Common myeloid progenitor, CD34-positive (primary cell): ENCODE results near the gene TCP11.
"Not testable (repeated sequence)": the region's sequence is repeated elsewhere in the genome, so short reads cannot be mapped to it uniquely, and the experiment has no call there.

Source experiments
- CTCF ChIA-PET: fragments of 350-600 bp; sonication (Branson Sonifier 250); formaldehyde crosslinking; loops from one replicate; lab custom pipeline; 2021; ENCODE audit warnings: antibody characterized with exemption; lab: Charles Lee
- POLR2A ChIA-PET: fragments of 350-600 bp; sonication (Branson Sonifier 250); formaldehyde crosslinking; loops from one replicate; lab custom pipeline; 2021; ENCODE audit warnings: antibody characterized with exemption; lab: Charles Lee
- DNase-seq, 3 donors: peaks; one replicate each; pipeline versions ENCODE4 v3.0.0 to v3.0.0-alpha.2; 2013
- H3K27ac ChIP-seq, 2 experiments: 1 replicate in 1 of 2; 2 replicates in 1 of 2; pipeline ENCODE4 v1.7.0; 2013; ENCODE audit warnings: inconsistent platforms in 2 of 2, low read length in 2 of 2, mild to moderate bottlenecking in 2 of 2, low read depth in 1 of 2, moderate library complexity in 1 of 2; ENCODE audit not compliant: severe bottlenecking in 2 of 2, insufficient read depth in 1 of 2, poor library complexity in 1 of 2
- H3K27me3 ChIP-seq, 5 experiments: replicated peaks in 2 of 5; 1 replicate in 3 of 5; 2 replicates in 2 of 5; pipeline versions ENCODE4 v1.6.1 to v1.7.0; 2013; ENCODE audit warnings: low read length in 4 of 5, mild to moderate bottlenecking in 2 of 5, moderate library complexity in 2 of 5, inconsistent platforms in 1 of 5; ENCODE audit not compliant: insufficient read depth in 5 of 5, control insufficient read depth in 4 of 5
- H3K36me3 ChIP-seq, 4 experiments: 1 replicate in 2 of 4; 2 replicates in 2 of 4; pipeline versions ENCODE4 v1.6.1 to v1.7.0; 2013; ENCODE audit warnings: low read length in 3 of 4, control low read depth in 1 of 4, mild to moderate bottlenecking in 1 of 4; ENCODE audit not compliant: control insufficient read depth in 4 of 4, insufficient read depth in 4 of 4
- H3K4me1 ChIP-seq, 4 experiments: 1 replicate in 3 of 4; 2 replicates in 1 of 4; pipeline versions ENCODE4 v1.6.1 to v1.7.1; 2013; ENCODE audit warnings: low read length in 3 of 4, mild to moderate bottlenecking in 3 of 4, control low read depth in 1 of 4, inconsistent platforms in 1 of 4, moderate library complexity in 1 of 4; ENCODE audit not compliant: control insufficient read depth in 4 of 4, insufficient read depth in 4 of 4; ENCODE audit errors: control extremely low read depth in 1 of 4
- H3K4me3 ChIP-seq, 7 experiments: 1 replicate in 4 of 7; 2 replicates in 3 of 7; pipeline versions ENCODE4 v1.5.1 to v1.7.0; 2013; ENCODE audit warnings: mild to moderate bottlenecking in 7 of 7, low read length in 6 of 7, moderate library complexity in 6 of 7, inconsistent platforms in 2 of 7, low read depth in 2 of 7, control low read depth in 1 of 7; ENCODE audit not compliant: insufficient read depth in 4 of 7, control insufficient read depth in 1 of 7; ENCODE audit errors: extremely low read depth in 1 of 7
- H3K9me3 ChIP-seq, 5 experiments: 1 replicate in 4 of 5; 2 replicates in 1 of 5; pipeline versions ENCODE4 v1.6.1 to v1.7.1; 2013; ENCODE audit warnings: low read length in 4 of 5, mild to moderate bottlenecking in 2 of 5, inconsistent platforms in 1 of 5, low read depth in 1 of 5, moderate library complexity in 1 of 5; ENCODE audit not compliant: control insufficient read depth in 4 of 5, insufficient read depth in 2 of 5; ENCODE audit errors: control extremely low read depth in 1 of 5
- WGBS: methylation state at CpG from one replicate; pipeline ENCODE4 v1.1.5; 2013; ENCODE audit not compliant: insufficient coverage; 5-methylcytosine and 5-hydroxymethylcytosine counted together

Gene TCP11

DNA sequence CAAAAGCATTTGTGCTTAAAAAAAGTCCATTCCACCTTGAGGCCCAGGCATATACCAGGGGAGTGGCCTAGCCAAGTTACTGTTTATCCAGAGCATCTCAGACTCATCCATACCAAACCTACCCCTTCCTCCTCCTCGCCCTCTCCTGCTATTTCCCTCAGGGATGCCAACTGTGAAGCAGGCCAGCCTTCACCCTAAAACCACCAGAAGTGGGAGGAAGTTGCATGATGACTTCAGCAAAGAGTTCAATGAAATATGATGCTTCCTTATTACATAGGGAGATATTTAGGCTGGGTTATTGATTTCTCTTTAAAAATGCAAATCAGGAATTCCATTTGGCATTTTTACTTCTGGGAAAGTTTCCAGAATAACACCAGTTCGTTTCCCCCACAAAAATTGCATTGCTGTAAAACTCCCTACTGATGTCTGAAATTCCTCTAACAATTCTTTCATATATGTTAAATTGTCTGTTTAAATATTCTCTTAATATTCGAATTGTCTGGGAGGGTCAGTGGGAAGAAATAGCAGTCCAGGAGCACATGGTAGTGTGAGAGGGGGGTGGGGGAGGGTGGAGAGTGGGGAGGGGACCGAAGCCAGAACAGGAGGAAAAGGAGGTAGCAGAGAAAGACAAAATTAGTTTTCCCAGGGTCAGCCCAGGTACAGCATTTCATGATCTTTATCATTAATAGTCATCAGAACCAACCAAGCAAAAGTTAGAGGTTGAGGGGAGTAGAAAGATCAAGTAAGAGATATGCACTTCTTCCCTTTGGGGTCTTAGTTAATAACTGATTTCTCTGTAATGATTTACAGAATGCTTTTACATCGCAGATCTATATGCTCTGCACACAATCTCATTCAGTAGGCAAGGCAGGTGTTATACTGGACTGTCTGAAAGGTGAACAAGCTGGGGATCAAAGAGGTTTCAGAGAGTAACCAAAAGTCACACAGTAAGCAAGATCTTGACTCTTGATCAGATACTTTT lies 1.7 kb upstream of the TCP11 start:
- H3K4me1 ChIP-seq: peaks cover 0 to 21% (median 13%) of the 10 kb centered on the region in 4 experiments
- DNase-seq: peak; percentile 8 to 43 (median 39)
- H3K27ac ChIP-seq: no peak overlapping the region
- ChIA-PET POLR2A (no interaction called here), CTCF (interaction anchor here (1.4 to 6.5 kb wide), 4 partner anchors 63 to 172 kb away, joined by 3 to 95 read pairs (median 69); no protein-coding TSS in a partner anchor)
- H3K36me3 ChIP-seq: no peaks in the 10 kb centered on the region
- H3K9me3 ChIP-seq: no peaks in the 10 kb centered on the region
- H3K4me3 ChIP-seq: no peak overlapping the region
- 100% methylated on average over 1 of the region's 5 CpGs for WGBS
- H3K27me3 ChIP-seq: no peaks in the 10 kb centered on the region

DNA sequence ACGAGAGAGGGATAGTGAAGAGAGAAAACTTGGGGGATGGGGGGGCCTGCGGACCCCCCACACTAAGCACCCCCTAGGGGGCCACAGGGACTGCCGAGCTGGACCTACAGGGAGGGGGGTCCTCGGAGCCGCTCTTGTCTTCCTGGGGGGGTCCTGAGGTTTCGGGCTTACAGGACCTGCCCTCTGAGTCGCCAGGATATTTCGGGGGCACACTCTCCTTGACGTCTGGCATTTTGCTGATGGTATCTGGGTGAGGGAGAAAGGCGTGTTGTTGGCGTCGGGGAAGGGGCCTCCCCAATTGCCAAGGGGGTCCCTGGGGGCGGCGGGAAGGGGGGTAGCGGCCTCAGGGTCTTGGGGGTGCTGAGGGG lies 516 bp downstream of the TCP11 start:
- ChIA-PET POLR2A (interaction anchor here (1.1 kb wide), 1 partner anchor 158 kb away, joined by 3 read pairs; no protein-coding TSS in a partner anchor), CTCF (interaction anchor here (0.8 to 5.7 kb wide), 18 partner anchors 9 to 239 kb away, joined by 3 to 95 read pairs (median 4); no protein-coding TSS in a partner anchor)
- Histone ChIP-seq H3K4me1 (peaks cover 0 to 21% (median 13%) of the 10 kb centered on the region in 4 experiments), H3K36me3 (no peaks in the 10 kb centered on the region), H3K27me3 (no peaks in the 10 kb centered on the region), H3K4me3 (peak overlapping the region in 3 of 7 experiments; percentile 50 to 59 (median 55)), H3K9me3 (no peaks in the 10 kb centered on the region), H3K27ac (no peak overlapping the region)
- WGBS: 13% methylated on average over 11 of the region's 15 CpGs
- DNase-seq: no peak

DNA sequence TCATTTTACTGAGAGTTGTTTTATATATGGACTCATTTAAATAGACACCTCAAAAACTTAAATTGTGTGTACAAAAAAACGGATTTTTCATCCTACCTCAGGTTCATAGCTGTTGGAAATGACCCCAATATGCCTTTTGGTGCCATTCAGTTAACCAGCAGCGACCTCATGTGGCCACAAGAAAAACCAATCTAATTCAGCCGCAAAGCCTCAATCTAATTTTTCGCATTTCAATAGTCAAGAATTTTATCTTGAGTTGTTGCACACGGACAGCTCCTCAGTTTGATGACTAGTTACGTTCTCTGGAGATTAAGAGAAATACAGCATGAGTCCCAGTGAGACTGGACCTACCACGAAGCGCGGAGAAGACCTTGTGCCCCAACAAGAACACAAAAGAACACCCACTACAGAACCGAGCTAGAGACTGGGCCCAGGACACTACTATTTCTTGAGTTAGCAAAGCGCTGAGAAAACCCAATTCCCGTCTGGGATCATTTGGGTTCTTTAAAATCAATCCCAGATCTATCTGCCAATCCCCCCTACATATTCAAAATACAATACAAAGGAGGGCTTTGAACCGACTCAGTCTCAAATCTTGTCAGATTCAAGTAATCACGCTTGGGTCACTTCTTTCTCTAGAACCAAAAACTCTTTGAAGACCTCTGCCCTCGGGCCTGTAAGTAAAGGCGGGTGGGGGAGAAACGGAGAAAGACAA lies 1.1 kb downstream of the TCP11 start:
- 35% methylated on average over 12 of the region's 17 CpGs for WGBS
- Histone ChIP-seq H3K4me1 (peaks cover 0 to 21% (median 13%) of the 10 kb centered on the region in 4 experiments), H3K36me3 (no peaks in the 10 kb centered on the region), H3K4me3 (no peak overlapping the region), H3K9me3 (no peaks in the 10 kb centered on the region), H3K27me3 (no peaks in the 10 kb centered on the region), H3K27ac (no peak overlapping the region)
- ChIA-PET CTCF (interaction anchor here (0.8 to 5.7 kb wide), 32 partner anchors 8 to 241 kb away, joined by 3 to 95 read pairs (median 4); no protein-coding TSS in a partner anchor), POLR2A (interaction anchor here (0.7 to 1.1 kb wide), 2 partner anchors 158 to 1116 kb away, joined by 3 read pairs; no protein-coding TSS in a partner anchor)
- peak; percentile 81 to 88 (median 83) for DNase-seq

DNA sequence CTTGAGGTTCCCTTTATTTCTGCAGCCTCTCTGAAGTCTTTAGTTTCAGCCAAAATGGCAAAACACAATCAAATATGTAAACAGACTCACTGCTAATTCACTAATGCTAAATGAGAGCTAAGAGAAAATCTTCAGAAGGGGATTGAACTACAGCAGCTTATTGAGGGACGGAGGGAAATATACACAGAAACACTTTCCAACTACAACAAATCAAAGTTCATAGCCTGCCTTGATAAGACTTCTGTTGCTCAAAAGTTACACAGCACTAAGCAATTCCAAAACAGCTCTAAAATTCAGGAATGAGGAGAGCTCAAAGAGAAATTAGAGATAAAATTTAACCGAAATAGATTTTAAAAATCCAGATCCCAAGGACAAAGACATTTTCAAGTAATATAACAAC lies 1.7 kb downstream of the TCP11 start:
- Histone ChIP-seq H3K27ac (no peak overlapping the region), H3K27me3 (no peaks in the 10 kb centered on the region), H3K4me1 (peaks cover 0 to 21% (median 13%) of the 10 kb centered on the region in 4 experiments), H3K36me3 (no peaks in the 10 kb centered on the region), H3K4me3 (no peak overlapping the region), H3K9me3 (no peaks in the 10 kb centered on the region)
- CTCF ChIA-PET: interaction anchor here (0.6 to 5.7 kb wide), 32 partner anchors 9 to 320 kb away, joined by 3 to 95 read pairs (median 4); no protein-coding TSS in a partner anchor
- POLR2A ChIA-PET: interaction anchor here (0.7 to 1.1 kb wide), 2 partner anchors 157 to 1115 kb away, joined by 3 read pairs; no protein-coding TSS in a partner anchor
- no peak for DNase-seq
- WGBS: no CpG with 5 or more reads among the region's 2 CpGs

DNA sequence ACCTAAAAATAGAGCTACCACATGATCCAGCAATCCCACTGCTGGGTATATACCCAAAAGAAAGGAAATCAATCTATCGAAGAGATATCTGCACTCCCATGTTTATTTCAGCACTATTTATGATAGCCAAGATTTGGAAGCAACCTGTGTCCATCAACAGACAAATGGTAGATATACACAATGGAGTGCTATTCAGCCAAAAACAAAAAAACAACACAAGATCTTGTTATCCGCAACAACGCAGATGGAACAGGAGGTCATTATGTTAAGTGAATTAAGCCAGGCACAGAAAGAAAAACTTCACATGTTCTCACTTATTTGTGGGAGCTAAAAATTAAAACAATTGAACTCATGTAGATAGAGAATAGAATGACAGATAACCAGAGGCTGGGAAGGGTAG lies 2.9 kb downstream of the TCP11 start:
- H3K4me1 ChIP-seq: peaks cover 0 to 21% (median 13%) of the 10 kb centered on the region in 4 experiments
- WGBS: 14% methylated on average over 1 of the region's 3 CpGs
- ChIA-PET CTCF (interaction anchor here (1.1 to 5.7 kb wide), 5 partner anchors 90 to 152 kb away, joined by 3 to 95 read pairs (median 9); no protein-coding TSS in a partner anchor), POLR2A (interaction anchor here (0.7 kb wide), 1 partner anchor 12 kb away, joined by 9 read pairs; no protein-coding TSS in a partner anchor)
- not testable (repeated sequence) for H3K27ac ChIP-seq, H3K36me3 ChIP-seq, H3K4me3 ChIP-seq, DNase-seq, H3K27me3 ChIP-seq, H3K9me3 ChIP-seq

DNA sequence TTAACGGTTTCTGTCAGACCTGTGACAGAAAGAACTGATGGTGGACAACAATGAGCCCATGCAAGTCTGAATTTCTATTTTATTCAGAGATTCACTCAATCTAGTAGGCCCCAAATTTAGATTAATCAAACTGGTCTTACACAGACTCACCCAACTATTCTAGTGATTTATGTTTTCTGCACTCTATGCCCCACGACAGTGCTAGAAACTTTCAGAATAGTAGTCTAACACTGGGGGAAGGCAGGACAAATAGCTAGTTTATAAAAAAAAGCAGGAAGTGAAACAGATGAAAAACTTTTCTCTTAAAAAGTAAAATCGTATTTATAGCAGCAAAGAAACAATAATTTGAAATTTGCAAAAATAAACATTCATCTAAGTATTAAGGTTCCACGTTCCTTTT lies 5.0 kb downstream of the TCP11 start:
- Histone ChIP-seq H3K27ac (no peak overlapping the region), H3K27me3 (no peaks in the 10 kb centered on the region), H3K36me3 (no peaks in the 10 kb centered on the region), H3K9me3 (no peaks in the 10 kb centered on the region), H3K4me1 (peaks cover 0 to 11% (median 6%) of the 10 kb centered on the region in 4 experiments), H3K4me3 (no peak overlapping the region)
- WGBS: 75% methylated on average over 1 of the region's 4 CpGs
- CTCF ChIA-PET: interaction anchor here (1.1 to 2.0 kb wide), 3 partner anchors 10 to 150 kb away, joined by 3 to 13 read pairs (median 4); no protein-coding TSS in a partner anchor
- DNase-seq: no peak
- POLR2A ChIA-PET: no interaction called here
